ENCODE measurements around the gene PON2. TPM values are rescaled to one million over a fixed set of nuclear protein-coding genes. Genes with fewer than 3 reads are reported as not detected.

Gene PON2
- total and polyA plus RNA-seq, 2 of the 13 experiments (the other 11 are each of a cell fraction or from before 2014, with no cell fraction given): 202 to 217 TPM

DNA sequence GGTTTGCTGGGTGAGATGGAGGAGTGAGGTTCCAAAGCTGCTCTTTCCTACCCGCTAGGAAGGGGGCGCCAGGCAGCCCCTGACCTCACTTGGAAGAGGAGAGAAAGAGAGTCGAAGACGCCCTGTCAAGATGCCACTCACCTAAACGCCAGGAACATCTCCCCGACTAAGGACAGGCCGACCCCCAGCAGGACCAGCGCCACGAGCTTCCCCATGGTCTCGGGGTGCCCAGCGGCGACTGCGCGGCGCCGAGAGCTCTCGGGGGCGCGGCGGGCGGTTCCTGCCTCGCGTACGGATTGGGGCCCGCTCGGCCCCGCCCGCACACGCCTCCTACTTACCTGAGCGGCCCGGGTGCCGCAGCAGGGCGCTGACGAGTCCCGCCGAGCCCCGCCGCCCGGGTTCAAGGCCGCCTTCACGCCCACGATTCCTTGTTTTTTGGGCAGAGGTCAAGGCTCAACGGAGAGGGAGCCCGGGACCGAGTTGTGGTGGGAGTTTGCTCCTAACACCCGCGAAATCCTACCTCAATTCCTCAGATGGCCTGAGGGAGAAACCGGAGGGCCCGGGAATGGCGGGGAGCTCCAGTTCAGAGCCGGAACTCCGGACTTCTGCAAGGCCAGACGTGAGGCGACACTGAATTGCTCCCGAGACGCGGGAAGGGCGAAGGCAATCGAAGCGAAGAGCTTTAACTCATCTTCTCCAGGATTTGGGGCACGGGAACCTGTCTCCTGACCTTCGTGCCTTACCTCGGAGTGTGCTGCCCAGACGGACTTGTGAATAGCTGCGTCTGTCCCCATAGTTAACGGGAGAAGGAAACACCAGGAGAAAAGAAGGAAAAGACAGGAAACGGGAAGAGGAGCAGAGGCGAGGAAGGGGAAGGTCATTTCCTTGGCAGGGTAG is 38.4 kb downstream of the PON2 start, which contains the start of gene PON3 (continued):
- TF ChIP-seq MBD4 (IDR thresholded peaks at IDR 0.05; ENCODE audit: borderline replicate concordance, low read length) (no peak), ZNF512 (CRISPR knock-in tag; IDR thresholded peaks at IDR 0.05) (no peak), MED1 (CRISPR knock-in tag; IDR thresholded peaks at IDR 0.05) (peak; percentile 60), TBP (CRISPR knock-in tag; IDR thresholded peaks at IDR 0.05) (no peak), SNAI1 (CRISPR knock-in tag; IDR thresholded peaks at IDR 0.05; ENCODE audit: borderline replicate concordance) (peak; percentile 87; the same call in 1 of the 2 replicates), KDM6A (CRISPR knock-in tag; IDR thresholded peaks at IDR 0.05; ENCODE audit: low read depth) (no peak), ZBTB8A (CRISPR knock-in tag; IDR thresholded peaks at IDR 0.05; ENCODE audit: borderline replicate concordance, low read depth) (no peak), GABPA (IDR thresholded peaks at IDR 0.05; ENCODE audit: low read depth, low read length) (no peak), GABPA (CRISPR knock-in tag; IDR thresholded peaks at IDR 0.05; ENCODE audit: low read depth) (no peak), PHF21A (CRISPR knock-in tag; IDR thresholded peaks at IDR 0.05) (peak; percentile 81), PRDM4 (CRISPR knock-in tag; IDR thresholded peaks at IDR 0.05; ENCODE audit: borderline replicate concordance) (no peak), NBN (conservative IDR thresholded peaks at IDR 0.05) (no peak), TAF1 (CRISPR knock-in tag; IDR thresholded peaks at IDR 0.05) (peak; percentile 64), BATF2 (CRISPR knock-in tag; IDR thresholded peaks at IDR 0.05) (no peak), SP5 (CRISPR knock-in tag; IDR thresholded peaks at IDR 0.05; ENCODE audit: borderline replicate concordance, low read depth) (no peak), ZNF589 (CRISPR knock-in tag; conservative IDR thresholded peaks at IDR 0.05) (no peak), ZNF7 (CRISPR knock-in tag; IDR thresholded peaks at IDR 0.05) (no peak), PPARG (CRISPR knock-in tag; conservative IDR thresholded peaks at IDR 0.05) (peak; percentile 77; the same call in 1 of the 2 replicates), ATF1 (CRISPR knock-in tag; IDR thresholded peaks at IDR 0.05) (no peak), ZNF383 (CRISPR knock-in tag; IDR thresholded peaks at IDR 0.05; ENCODE audit: borderline replicate concordance) (no peak), KLF6 (CRISPR knock-in tag; IDR thresholded peaks at IDR 0.05) (no peak), PTBP1 (IDR thresholded peaks at IDR 0.05; ENCODE audit: low read depth, low read length, poor library complexity, severe bottlenecking) (no peak), CEBPB (IDR thresholded peaks at IDR 0.05; ENCODE audit: borderline replicate concordance, low read depth, low read length) (no peak)
- TF ChIP-seq, protein P1, sequence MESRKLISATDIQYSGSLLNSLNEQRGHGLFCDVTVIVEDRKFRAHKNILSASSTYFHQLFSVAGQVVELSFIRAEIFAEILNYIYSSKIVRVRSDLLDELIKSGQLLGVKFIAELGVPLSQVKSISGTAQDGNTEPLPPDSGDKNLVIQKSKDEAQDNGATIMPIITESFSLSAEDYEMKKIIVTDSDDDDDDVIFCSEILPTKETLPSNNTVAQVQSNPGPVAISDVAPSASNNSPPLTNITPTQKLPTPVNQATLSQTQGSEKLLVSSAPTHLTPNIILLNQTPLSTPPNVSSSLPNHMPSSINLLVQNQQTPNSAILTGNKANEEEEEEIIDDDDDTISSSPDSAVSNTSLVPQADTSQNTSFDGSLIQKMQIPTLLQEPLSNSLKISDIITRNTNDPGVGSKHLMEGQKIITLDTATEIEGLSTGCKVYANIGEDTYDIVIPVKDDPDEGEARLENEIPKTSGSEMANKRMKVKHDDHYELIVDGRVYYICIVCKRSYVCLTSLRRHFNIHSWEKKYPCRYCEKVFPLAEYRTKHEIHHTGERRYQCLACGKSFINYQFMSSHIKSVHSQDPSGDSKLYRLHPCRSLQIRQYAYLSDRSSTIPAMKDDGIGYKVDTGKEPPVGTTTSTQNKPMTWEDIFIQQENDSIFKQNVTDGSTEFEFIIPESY (CRISPR knock-in tag; IDR thresholded peaks at IDR 0.05): no peak

Measured in HepG2 (cell line).